DOHH2 (cell line): ENCODE results near the gene C21orf58.

Experiments used
- CTCF ChIP-seq: fragments of 200-600 bp; sonication (generic); IDR thresholded peaks from one replicate; pipeline ENCODE4 v1.5.1; 2014; ENCODE audit warnings: antibody characterized with exemption, mild to moderate bottlenecking, low read depth, low read length; ENCODE audit not compliant: poor library complexity, severe bottlenecking
- EZH2phosphoT487 ChIP-seq: fragments of 200-600 bp; sonication (generic); IDR thresholded peaks from 2 replicates; pipeline ENCODE4 v1.6.1; 2017; ENCODE audit warnings: borderline replicate concordance, mild to moderate bottlenecking, antibody characterized with exemption, low read length, moderate library complexity, mixed read lengths

- no peak for TF ChIP-seq EZH2phosphoT487
- TF ChIP-seq CTCF: no peak
Observed at GRCh38 chr21:46326110-46326703, 2.5 kb upstream of the C21orf58 start.
